HepG2 (cell line): ENCODE measurements around the gene C20orf141. TPM values are rescaled to one million over a fixed set of nuclear protein-coding genes. Genes with fewer than 3 reads are reported as not detected.
A peak's percentile ranks its signal among the peaks of the same experiment; 100 is the strongest.

Experiments used
- AHR ChIP-seq: IDR thresholded peaks from 2 replicates; pipeline ENCODE4 v1.6.1; 2018; ENCODE audit warnings: missing genetic modification reagents, missing compliant biosample characterization
- ATM ChIP-seq: fragments of 450-650 bp; IDR thresholded peaks from 2 replicates; pipeline ENCODE4 v1.7.1; 2017; ENCODE audit warnings: mild to moderate bottlenecking, borderline replicate concordance
- FOXA3 ChIP-seq: IDR thresholded peaks from 2 replicates; pipeline ENCODE4 v1.6.1; 2016; ENCODE audit warnings: missing genetic modification reagents, missing compliant biosample characterization
- HNRNPH1 ChIP-seq: fragments of 200-400 bp; formaldehyde crosslinking; optimal IDR thresholded peaks from 2 replicates; pipeline ENCODE3; 2017; ENCODE audit warnings: mild to moderate bottlenecking, low read depth, low read length
- IKZF4 ChIP-seq: sonication (generic); formaldehyde crosslinking; IDR thresholded peaks from 2 replicates; pipeline ENCODE4 v1.5.1; 2020; ENCODE audit warnings: borderline replicate concordance, mild to moderate bottlenecking, low read depth, missing genetic modification reagents; ENCODE audit errors: not compliant biosample characterization
- KAT7 ChIP-seq: IDR thresholded peaks from 2 replicates; pipeline ENCODE4 v1.6.1; 2018; ENCODE audit warnings: borderline replicate concordance, missing compliant biosample characterization
- KLF15 ChIP-seq: sonication (generic); formaldehyde crosslinking; IDR thresholded peaks from 2 replicates; pipeline ENCODE4 v1.8.1; 2023; ENCODE audit warnings: borderline replicate concordance, mild to moderate bottlenecking, inconsistent platforms, missing genetic modification reagents, mixed read lengths
- MIXL1 ChIP-seq: IDR thresholded peaks from 2 replicates; pipeline ENCODE4 v1.6.1; 2016
- NR2F2 ChIP-seq: IDR thresholded peaks from 2 replicates; pipeline ENCODE4 v1.6.1; 2012; ENCODE audit warnings: low read depth, inconsistent platforms, borderline replicate concordance
- PHB2 ChIP-seq: fragments of 450-650 bp; IDR thresholded peaks from 2 replicates; pipeline ENCODE4 v1.6.1; 2018; ENCODE audit not compliant: partially characterized antibody
- PRMT3 ChIP-seq: sonication (generic); formaldehyde crosslinking; IDR thresholded peaks from 2 replicates; pipeline ENCODE4 v1.8.1; 2022; ENCODE audit warnings: low read depth, mild to moderate bottlenecking, moderate library complexity, missing genetic modification reagents, borderline replicate concordance
- SAFB2 ChIP-seq: sonication (generic); formaldehyde crosslinking; IDR thresholded peaks from 2 replicates; pipeline ENCODE4 v1.5.1; 2020; ENCODE audit warnings: missing genetic modification reagents, low read depth, mild to moderate bottlenecking, borderline replicate concordance
- SETDB1 ChIP-seq: sonication (generic); formaldehyde crosslinking; IDR thresholded peaks from 2 replicates; pipeline ENCODE4 v1.5.1; 2020; ENCODE audit warnings: missing genetic modification reagents, mild to moderate bottlenecking, borderline replicate concordance
- SIN3B ChIP-seq: fragments of 150-350 bp; IDR thresholded peaks from 2 replicates; pipeline ENCODE4 v1.6.1; 2014; ENCODE audit warnings: low read length
- TBL1XR1 ChIP-seq: fragments of 150-350 bp; IDR thresholded peaks from 2 replicates; pipeline ENCODE4 v1.6.1; 2014; ENCODE audit warnings: borderline replicate concordance, low read length; ENCODE audit not compliant: partially characterized antibody
- TOE1 ChIP-seq: sonication (generic); formaldehyde crosslinking; IDR thresholded peaks from 2 replicates; pipeline ENCODE4 v1.4.0; 2020; ENCODE audit warnings: mild to moderate bottlenecking, missing genetic modification reagents
- ZNF282 ChIP-seq: fragments of 450-650 bp; IDR thresholded peaks from 2 replicates; pipeline ENCODE4 v1.6.1; 2018; ENCODE audit not compliant: partially characterized antibody
- ZNF329 ChIP-seq: sonication (generic); formaldehyde crosslinking; IDR thresholded peaks from 2 replicates; pipeline ENCODE4 v1.9.0; 2021; ENCODE audit warnings: low read depth, mild to moderate bottlenecking, missing genetic modification reagents
- ZNF546 ChIP-seq: sonication (generic); formaldehyde crosslinking; conservative IDR thresholded peaks from 2 replicates; pipeline ENCODE4 v1.8.1; 2023; ENCODE audit warnings: mild to moderate bottlenecking, missing genetic modification reagents
- ZNF576 ChIP-seq: sonication (generic); formaldehyde crosslinking; IDR thresholded peaks from 2 replicates; pipeline ENCODE4 v1.4.0; 2020; ENCODE audit warnings: mild to moderate bottlenecking, missing genetic modification reagents
- ZNF619 ChIP-seq: sonication (generic); formaldehyde crosslinking; IDR thresholded peaks from 2 replicates; pipeline ENCODE4 v1.4.0; 2020; ENCODE audit warnings: mild to moderate bottlenecking, missing genetic modification reagents
- ZNF75D ChIP-seq: sonication (generic); formaldehyde crosslinking; IDR thresholded peaks from 2 replicates; pipeline ENCODE4 v1.8.1; 2023; ENCODE audit warnings: missing genetic modification reagents, mild to moderate bottlenecking, borderline replicate concordance
- ZNF766 ChIP-seq: sonication (generic); formaldehyde crosslinking; IDR thresholded peaks from 2 replicates; pipeline ENCODE4 v1.5.0; 2020; ENCODE audit warnings: missing genetic modification reagents, borderline replicate concordance
- ZNF776 ChIP-seq: sonication (generic); formaldehyde crosslinking; IDR thresholded peaks from 2 replicates; pipeline ENCODE4 v1.4.0; 2020; ENCODE audit warnings: mild to moderate bottlenecking, missing genetic modification reagents
- polyA plus RNA-seq, 8 experiments: library from polyadenylated mRNA; depleted of rRNA in 3 of 8; stranded (reverse) in 7 of 8; unstranded in 1 of 8; fragments of >200 nt; fragmentation: Illumina TruSeq in 4 of 8; extraction: Trizol in 4 of 8; gene quantifications; 2 replicates each; pipeline versions ENCODE4 v1.2.1 to v1.2.3, GENCODE V29; 2011 to 2016; ENCODE audit warnings: low read depth in 4 of 8, missing spikeins in 1 of 8, mixed read lengths in 1 of 8; ENCODE audit not compliant: insufficient read depth in 1 of 8
- total RNA-seq, 5 experiments: library from RNA; depleted of rRNA; stranded (reverse); fragments of >200 nt; fragmentation: Illumina TruSeq; extraction: Trizol; gene quantifications; 2 replicates each; pipeline ENCODE4 v1.2.3, GENCODE V29; 2016; ENCODE audit warnings: low read depth in 1 of 5
- TF ChIP-seq, protein P1 (sequence below): sonication (generic); formaldehyde crosslinking; IDR thresholded peaks from 2 replicates; pipeline ENCODE4 v1.4.0; 2020; ENCODE audit warnings: missing genetic modification reagents, borderline replicate concordance
- TF ChIP-seq, protein P2 (sequence below): IDR thresholded peaks from 2 replicates; pipeline ENCODE4 v1.6.1; 2016
- TF ChIP-seq, protein P3 (sequence below): IDR thresholded peaks from 2 replicates; pipeline ENCODE4 v1.6.1; 2018; ENCODE audit warnings: missing genetic modification reagents

Gene C20orf141
- total and polyA plus RNA-seq, 2 of the 13 experiments (the other 11 are each of a cell fraction or from before 2014, with no cell fraction given) = not detected

GRCh38 chr20:2840967-2841531, 26.3 kb downstream of the C20orf141 start (continued):
- TF ChIP-seq ZNF546 (CRISPR knock-in tag) (no peak), KAT7 (no peak), FOXA3 (CRISPR knock-in tag) (no peak), KLF15 (CRISPR knock-in tag) (no peak; the same call in 1 of the 2 replicates), ZNF619 (CRISPR knock-in tag) (no peak), TBL1XR1 (no peak), SIN3B (peak; percentile 33; the same call in 1 of the 2 replicates), ATM (no peak), ZNF776 (CRISPR knock-in tag) (no peak), AHR (CRISPR knock-in tag) (no peak), PHB2 (no peak), MIXL1 (CRISPR knock-in tag) (no peak), NR2F2 (no peak; the same call in 1 of the 2 replicates), ZNF766 (CRISPR knock-in tag) (no peak), ZNF282 (no peak), IKZF4 (CRISPR knock-in tag) (no peak), HNRNPH1 (no peak), ZNF329 (CRISPR knock-in tag) (no peak), TOE1 (CRISPR knock-in tag) (no peak), ZNF75D (no peak), SETDB1 (CRISPR knock-in tag) (no peak), ZNF576 (CRISPR knock-in tag) (no peak), PRMT3 (CRISPR knock-in tag) (no peak), SAFB2 (CRISPR knock-in tag) (no peak; the same call in 1 of the 2 replicates)
- TF ChIP-seq, protein P1, sequence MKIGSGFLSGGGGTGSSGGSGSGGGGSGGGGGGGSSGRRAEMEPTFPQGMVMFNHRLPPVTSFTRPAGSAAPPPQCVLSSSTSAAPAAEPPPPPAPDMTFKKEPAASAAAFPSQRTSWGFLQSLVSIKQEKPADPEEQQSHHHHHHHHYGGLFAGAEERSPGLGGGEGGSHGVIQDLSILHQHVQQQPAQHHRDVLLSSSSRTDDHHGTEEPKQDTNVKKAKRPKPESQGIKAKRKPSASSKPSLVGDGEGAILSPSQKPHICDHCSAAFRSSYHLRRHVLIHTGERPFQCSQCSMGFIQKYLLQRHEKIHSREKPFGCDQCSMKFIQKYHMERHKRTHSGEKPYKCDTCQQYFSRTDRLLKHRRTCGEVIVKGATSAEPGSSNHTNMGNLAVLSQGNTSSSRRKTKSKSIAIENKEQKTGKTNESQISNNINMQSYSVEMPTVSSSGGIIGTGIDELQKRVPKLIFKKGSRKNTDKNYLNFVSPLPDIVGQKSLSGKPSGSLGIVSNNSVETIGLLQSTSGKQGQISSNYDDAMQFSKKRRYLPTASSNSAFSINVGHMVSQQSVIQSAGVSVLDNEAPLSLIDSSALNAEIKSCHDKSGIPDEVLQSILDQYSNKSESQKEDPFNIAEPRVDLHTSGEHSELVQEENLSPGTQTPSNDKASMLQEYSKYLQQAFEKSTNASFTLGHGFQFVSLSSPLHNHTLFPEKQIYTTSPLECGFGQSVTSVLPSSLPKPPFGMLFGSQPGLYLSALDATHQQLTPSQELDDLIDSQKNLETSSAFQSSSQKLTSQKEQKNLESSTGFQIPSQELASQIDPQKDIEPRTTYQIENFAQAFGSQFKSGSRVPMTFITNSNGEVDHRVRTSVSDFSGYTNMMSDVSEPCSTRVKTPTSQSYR (CRISPR knock-in tag) = no peak
- TF ChIP-seq, protein P2, sequence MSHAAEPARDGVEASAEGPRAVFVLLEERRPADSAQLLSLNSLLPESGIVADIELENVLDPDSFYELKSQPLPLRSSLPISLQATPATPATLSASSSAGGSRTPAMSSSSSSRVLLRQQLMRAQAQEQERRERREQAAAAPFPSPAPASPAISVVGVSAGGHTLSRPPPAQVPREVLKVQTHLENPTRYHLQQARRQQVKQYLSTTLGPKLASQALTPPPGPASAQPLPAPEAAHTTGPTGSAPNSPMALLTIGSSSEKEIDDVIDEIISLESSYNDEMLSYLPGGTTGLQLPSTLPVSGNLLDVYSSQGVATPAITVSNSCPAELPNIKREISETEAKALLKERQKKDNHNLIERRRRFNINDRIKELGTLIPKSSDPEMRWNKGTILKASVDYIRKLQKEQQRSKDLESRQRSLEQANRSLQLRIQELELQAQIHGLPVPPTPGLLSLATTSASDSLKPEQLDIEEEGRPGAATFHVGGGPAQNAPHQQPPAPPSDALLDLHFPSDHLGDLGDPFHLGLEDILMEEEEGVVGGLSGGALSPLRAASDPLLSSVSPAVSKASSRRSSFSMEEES = no peak
- TF ChIP-seq, protein P3, sequence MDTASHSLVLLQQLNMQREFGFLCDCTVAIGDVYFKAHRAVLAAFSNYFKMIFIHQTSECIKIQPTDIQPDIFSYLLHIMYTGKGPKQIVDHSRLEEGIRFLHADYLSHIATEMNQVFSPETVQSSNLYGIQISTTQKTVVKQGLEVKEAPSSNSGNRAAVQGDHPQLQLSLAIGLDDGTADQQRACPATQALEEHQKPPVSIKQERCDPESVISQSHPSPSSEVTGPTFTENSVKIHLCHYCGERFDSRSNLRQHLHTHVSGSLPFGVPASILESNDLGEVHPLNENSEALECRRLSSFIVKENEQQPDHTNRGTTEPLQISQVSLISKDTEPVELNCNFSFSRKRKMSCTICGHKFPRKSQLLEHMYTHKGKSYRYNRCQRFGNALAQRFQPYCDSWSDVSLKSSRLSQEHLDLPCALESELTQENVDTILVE (CRISPR knock-in tag) = no peak
